ENCODE data around the gene FCHSD2.
A peak's percentile ranks its signal among the peaks of the same experiment; 100 is the strongest.

FCHSD2 gene

DNA sequence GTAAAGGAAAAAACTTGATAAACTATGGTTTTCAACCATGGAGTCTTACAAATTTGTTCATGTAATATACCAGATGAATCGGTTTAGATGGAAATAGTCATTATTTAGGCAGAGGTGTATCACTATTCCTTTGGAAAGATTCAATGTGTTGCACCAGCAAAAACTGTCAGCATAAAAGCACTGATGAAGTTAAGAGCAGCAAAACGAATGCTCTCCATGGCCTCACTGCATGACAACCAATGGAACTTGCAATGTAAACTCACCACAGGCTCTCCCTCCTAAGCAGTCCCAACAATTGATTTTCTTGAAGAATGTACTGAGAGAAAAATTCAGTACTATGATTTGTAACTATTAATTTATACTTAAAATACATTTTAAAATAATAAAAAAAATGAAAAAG lies 139.9 kb downstream of the FCHSD2 start:
- Mint-ChIP-seq H3K36me3 (ENCODE audit: low read depth) (peaks cover 25% of the 10 kb centered on the region), H3K4me1 (no peaks in the 10 kb centered on the region), H3K27ac (no peak overlapping the region), H3K9me3 (peaks cover 4% of the 10 kb centered on the region), H3K4me3 (no peak overlapping the region), H3K27me3 (ENCODE audit: low read depth, poor library complexity) (no peaks in the 10 kb centered on the region)
- no peak for DNase-seq
- TF ChIP-seq CTCF (IDR thresholded peaks at IDR 0.05): no peak

- no peak overlapping the region for H3K4me3 Mint-ChIP-seq
- no peak for TF ChIP-seq CTCF (IDR thresholded peaks at IDR 0.05)
- no peak overlapping the region for H3K27ac Mint-ChIP-seq
- peaks cover 4% of the 10 kb centered on the region for H3K9me3 Mint-ChIP-seq
- DNase-seq: no peak
- no peaks in the 10 kb centered on the region for H3K27me3 Mint-ChIP-seq (ENCODE audit: low read depth, poor library complexity)
- peaks cover 25% of the 10 kb centered on the region for H3K36me3 Mint-ChIP-seq (ENCODE audit: low read depth)
- no peaks in the 10 kb centered on the region for H3K4me1 Mint-ChIP-seq
Measured at GRCh38 chr11:73001615-73002014, 140.5 kb downstream of the FCHSD2 start.

DNA sequence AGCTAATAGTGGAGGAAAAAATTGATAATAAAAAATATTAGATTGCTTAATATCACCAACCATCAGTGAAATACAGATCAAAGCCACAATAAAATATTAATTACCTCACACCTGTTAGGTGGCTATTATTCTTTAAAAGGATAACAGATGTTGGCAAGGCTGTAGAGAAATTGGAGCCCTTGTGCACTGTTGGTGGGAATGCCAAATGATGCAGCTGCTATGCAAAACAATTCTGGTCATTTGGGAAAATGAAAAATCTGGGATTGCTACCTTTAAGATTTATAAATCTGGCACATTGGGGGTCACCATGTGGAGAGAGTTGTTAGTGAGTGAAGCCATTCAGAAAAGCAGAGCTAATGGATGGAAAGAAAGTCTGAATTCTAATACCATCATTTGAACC lies 143.4 kb downstream of the FCHSD2 start:
- DNase-seq: no peak
- Mint-ChIP-seq H3K4me3 (no peak overlapping the region), H3K36me3 (ENCODE audit: low read depth) (peaks cover 23% of the 10 kb centered on the region), H3K27ac (no peak overlapping the region), H3K9me3 (peaks cover 11% of the 10 kb centered on the region), H3K27me3 (ENCODE audit: low read depth, poor library complexity) (no peaks in the 10 kb centered on the region), H3K4me1 (no peaks in the 10 kb centered on the region)
- no peak for TF ChIP-seq CTCF (IDR thresholded peaks at IDR 0.05)

DNA sequence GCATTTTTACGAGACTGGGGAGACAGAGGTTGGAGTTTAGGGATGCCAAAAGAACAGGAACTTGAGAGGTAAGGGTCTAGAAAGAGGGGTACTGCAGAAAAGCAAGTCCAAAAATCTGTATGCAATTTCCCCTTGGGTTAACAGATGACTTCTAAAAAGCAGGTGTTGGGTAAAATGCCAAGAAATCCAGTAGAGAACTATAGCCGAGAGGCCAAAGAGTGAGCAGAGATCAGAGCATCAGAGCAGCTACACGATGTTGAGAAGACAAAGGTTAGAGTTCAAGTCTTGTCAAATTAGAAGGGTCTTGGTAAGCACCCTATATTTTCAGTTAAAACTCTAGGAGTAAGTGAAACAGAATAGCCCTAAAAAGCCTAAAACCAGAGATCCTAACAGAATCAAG lies 145.2 kb downstream of the FCHSD2 start:
- peaks cover 19% of the 10 kb centered on the region for H3K9me3 Mint-ChIP-seq
- H3K27ac Mint-ChIP-seq: peak overlapping the region; percentile 80
- H3K27me3 Mint-ChIP-seq (ENCODE audit: low read depth, poor library complexity): no peaks in the 10 kb centered on the region
- TF ChIP-seq CTCF (IDR thresholded peaks at IDR 0.05): no peak
- H3K4me3 Mint-ChIP-seq: no peak overlapping the region
- no peak for DNase-seq
- peaks cover 18% of the 10 kb centered on the region for H3K36me3 Mint-ChIP-seq (ENCODE audit: low read depth)
- H3K4me1 Mint-ChIP-seq: no peaks in the 10 kb centered on the region

DNA sequence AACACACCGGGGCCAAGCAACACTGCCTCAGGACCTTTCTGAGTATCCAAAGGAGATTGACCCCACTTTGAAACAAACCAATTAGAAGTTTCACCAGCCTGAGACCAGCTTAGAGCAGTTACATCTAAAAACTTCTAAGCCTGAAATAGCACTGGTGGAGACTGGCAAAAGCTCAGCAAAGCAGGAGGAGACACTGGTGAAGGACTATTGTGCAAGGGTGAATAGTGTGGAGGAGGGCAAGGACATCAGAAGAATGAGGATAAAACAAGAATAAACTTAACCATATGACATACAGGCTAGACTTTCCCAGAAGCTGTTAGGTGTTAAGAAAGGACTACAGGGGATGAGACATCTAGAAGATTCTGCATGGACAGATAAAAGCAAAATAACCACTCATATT lies 152.4 kb downstream of the FCHSD2 start:
- Mint-ChIP-seq H3K27ac (no peak overlapping the region), H3K36me3 (ENCODE audit: low read depth) (peaks cover 30% of the 10 kb centered on the region), H3K4me1 (peaks cover 11% of the 10 kb centered on the region), H3K9me3 (peaks cover 27% of the 10 kb centered on the region), H3K4me3 (no peak overlapping the region), H3K27me3 (ENCODE audit: low read depth, poor library complexity) (no peaks in the 10 kb centered on the region)
- no peak for TF ChIP-seq CTCF (IDR thresholded peaks at IDR 0.05)
- DNase-seq: no peak

DNA sequence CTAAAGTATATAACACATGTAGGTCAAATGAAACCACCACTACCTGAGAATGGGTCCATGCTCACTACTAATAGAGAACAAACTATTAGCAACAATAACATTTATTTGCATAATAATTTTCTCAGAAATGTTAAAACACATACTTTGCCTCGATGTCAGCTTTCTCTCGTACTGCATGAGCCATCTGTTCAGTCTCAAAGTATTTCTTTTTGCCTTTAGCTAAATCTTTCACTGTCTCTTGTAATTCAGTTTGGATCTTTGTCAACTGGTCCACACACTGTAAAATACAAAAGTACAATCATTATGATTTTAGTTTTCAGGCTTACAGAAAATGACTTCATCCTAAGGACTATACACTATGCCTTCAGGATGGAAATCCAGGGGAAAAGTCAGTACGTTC lies 153.3 kb downstream of the FCHSD2 start:
- Mint-ChIP-seq H3K4me1 (peaks cover 11% of the 10 kb centered on the region), H3K27me3 (ENCODE audit: low read depth, poor library complexity) (no peaks in the 10 kb centered on the region), H3K4me3 (no peak overlapping the region), H3K27ac (no peak overlapping the region), H3K36me3 (ENCODE audit: low read depth) (peaks cover 28% of the 10 kb centered on the region), H3K9me3 (peaks cover 21% of the 10 kb centered on the region)
- TF ChIP-seq CTCF (IDR thresholded peaks at IDR 0.05): no peak
- no peak for DNase-seq

Measured in nephron progenitor cell (in vitro differentiated cells).